Measurements from ENCODE around the gene ZNF141. TPM values are rescaled to one million over a fixed set of nuclear protein-coding genes. Genes with fewer than 3 reads are reported as not detected.

The ZNF141 gene
- total RNA-seq (2021) = 38.0 and 42.1 TPM in 2 replicates
- long read RNA-seq, transcript ZNF141-203 (4 exons, 720 nt) = minor isoform, 13 of 105 reads
- long read RNA-seq, transcript ZNF141-201 (4 exons, 2,970 nt) = major isoform, 81 of 105 reads
- long read RNA-seq, partial matches to known transcripts = 2 of 105 reads
- long read RNA-seq, other reads (novel, unspliced or antisense) = 8 of 105 reads

DNA sequence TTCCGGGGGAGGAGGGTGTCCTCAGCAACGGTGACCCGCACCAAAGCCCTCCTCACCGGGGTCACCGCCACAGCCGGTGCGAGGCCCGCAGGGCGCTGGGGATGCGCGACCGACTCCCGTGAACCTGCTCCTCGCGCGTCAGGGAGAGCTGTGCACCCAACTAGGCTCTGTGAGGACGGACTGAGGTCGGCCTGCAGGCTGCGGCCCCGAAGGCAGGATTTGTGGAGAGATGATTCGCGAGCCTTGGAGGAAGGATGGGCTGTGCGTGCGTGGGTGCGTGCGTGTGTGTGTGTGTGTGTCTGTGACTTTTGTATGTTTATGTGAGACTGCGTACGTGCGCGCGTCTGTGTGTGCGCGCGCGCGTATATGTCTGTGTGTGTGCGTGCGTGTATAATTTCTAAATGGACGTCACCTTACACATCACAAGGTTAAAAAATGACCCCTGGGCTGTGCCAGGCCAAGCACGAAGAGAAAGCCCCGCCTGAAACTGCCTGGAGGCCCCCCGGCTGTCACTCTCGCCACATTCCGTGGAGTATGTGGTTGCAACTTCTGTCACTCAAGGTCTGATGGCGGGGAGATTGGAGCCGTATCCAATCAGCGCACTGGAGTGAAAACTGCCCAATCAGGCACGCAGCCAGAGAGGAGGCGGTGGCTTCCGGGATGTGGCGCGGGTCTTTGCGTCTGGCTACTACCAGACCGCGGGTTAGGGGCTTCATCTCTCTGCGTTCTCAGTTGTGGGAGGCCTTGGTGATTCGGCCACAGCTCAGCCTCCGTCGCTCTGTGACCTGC lies at the start of gene ZNF141:
Gene ZNF141 (plus strand): TSS at position 672 of the 789 bp plus-strand sequence. CDS start 170 bp downstream, outside the sequence.
- no peak within 1 kb of the TSS for H4K5ac ChIP-seq (ENCODE audit: insufficient read length, low read depth, low read length)
- peaks cover 27% of the 10 kb centered on the region for H3K23me2 ChIP-seq (ENCODE audit: insufficient read length, low read depth, low read length, poor library complexity, severe bottlenecking)
- peak; percentile 98 for DNase-seq
- H3K9ac ChIP-seq (ENCODE audit: extremely low read depth, insufficient read length, low read length) = peak within 1 kb of the TSS; percentile 91
- H4K91ac ChIP-seq (ENCODE audit: insufficient read length, low read depth, low read length) = no peak within 1 kb of the TSS
- no peak within 1 kb of the TSS for H2BK20ac ChIP-seq (ENCODE audit: low read depth, low read length, poor library complexity, severe bottlenecking)
- peaks cover 32% of the 10 kb centered on the region for H3K79me2 ChIP-seq (ENCODE audit: insufficient read depth, low read length)
- H2AK5ac ChIP-seq (ENCODE audit: insufficient read length, low read length) = no peak within 1 kb of the TSS
- no peak within 1 kb of the TSS for H3T11ph ChIP-seq (ENCODE audit: low read length)
- H3K56ac ChIP-seq (ENCODE audit: insufficient read length, low read depth, low read length) = no peak within 1 kb of the TSS
- no peak within 1 kb of the TSS for H2BK15ac ChIP-seq (ENCODE audit: low read depth, low read length)
- no peak within 1 kb of the TSS for H2BK5ac ChIP-seq (ENCODE audit: insufficient read length, low read length)
- no peak within 1 kb of the TSS for H2BK12ac ChIP-seq (ENCODE audit: insufficient read length, low read depth, low read length)
- H3K4ac ChIP-seq (ENCODE audit: low read depth, low read length) = no peak within 1 kb of the TSS
- peaks cover 6 to 56% of the 10 kb centered on the region in 2 experiments for H3K9me3 Mint-ChIP-seq
- peaks cover 22 to 43% (median 34%) of the 10 kb centered on the region in 3 experiments for H3K36me3 Mint-ChIP-seq (ENCODE audit: insufficient read depth in 1 of 3, low read depth in 3 of 3)
- H2AFZ ChIP-seq (ENCODE audit: low read length) = no peak within 1 kb of the TSS
- H3K79me1 ChIP-seq (ENCODE audit: insufficient read depth, low read depth, low read length, poor library complexity, severe bottlenecking) = peaks cover 7% of the 10 kb centered on the region
- peak within 1 kb of the TSS; percentile 81 for H3K14ac ChIP-seq (ENCODE audit: insufficient read depth, low read length)
- no peak within 1 kb of the TSS for H2BK120ac ChIP-seq (ENCODE audit: low read depth, low read length, poor library complexity, severe bottlenecking)
- H3K4me1 ChIP-seq (ENCODE audit: insufficient read depth, low read length) = peaks cover 8% of the 10 kb centered on the region
- H3K4me2 ChIP-seq (ENCODE audit: insufficient read depth, insufficient read length, low read length) = peak within 1 kb of the TSS; percentile 94
- H3K9me3 ChIP-seq (ENCODE audit: control insufficient read depth, low read depth, low read length) = no peaks in the 10 kb centered on the region
- WGBS (ENCODE audit: extremely low coverage, insufficient read length, low lambda C conversion rate) = no CpG with 5 or more reads among the region's 59 CpGs
- peak within 1 kb of the TSS; percentile 68 for H3K18ac ChIP-seq (ENCODE audit: insufficient read length, low read depth, low read length)
- peak within 1 kb of the TSS; percentile 96 to 99 (median 98) for H3K27ac Mint-ChIP-seq
- no peaks in the 10 kb centered on the region; the same call in 1 of the 2 replicates for H3K27me3 ChIP-seq (ENCODE audit: insufficient read depth, low read length)
- TF ChIP-seq, protein P1, sequence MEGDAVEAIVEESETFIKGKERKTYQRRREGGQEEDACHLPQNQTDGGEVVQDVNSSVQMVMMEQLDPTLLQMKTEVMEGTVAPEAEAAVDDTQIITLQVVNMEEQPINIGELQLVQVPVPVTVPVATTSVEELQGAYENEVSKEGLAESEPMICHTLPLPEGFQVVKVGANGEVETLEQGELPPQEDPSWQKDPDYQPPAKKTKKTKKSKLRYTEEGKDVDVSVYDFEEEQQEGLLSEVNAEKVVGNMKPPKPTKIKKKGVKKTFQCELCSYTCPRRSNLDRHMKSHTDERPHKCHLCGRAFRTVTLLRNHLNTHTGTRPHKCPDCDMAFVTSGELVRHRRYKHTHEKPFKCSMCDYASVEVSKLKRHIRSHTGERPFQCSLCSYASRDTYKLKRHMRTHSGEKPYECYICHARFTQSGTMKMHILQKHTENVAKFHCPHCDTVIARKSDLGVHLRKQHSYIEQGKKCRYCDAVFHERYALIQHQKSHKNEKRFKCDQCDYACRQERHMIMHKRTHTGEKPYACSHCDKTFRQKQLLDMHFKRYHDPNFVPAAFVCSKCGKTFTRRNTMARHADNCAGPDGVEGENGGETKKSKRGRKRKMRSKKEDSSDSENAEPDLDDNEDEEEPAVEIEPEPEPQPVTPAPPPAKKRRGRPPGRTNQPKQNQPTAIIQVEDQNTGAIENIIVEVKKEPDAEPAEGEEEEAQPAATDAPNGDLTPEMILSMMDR (conservative IDR thresholded peaks at IDR 0.05) = no peak
- H4K20me1 ChIP-seq (ENCODE audit: control insufficient read depth, insufficient read depth, insufficient read length) = no peaks in the 10 kb centered on the region
- no peak within 1 kb of the TSS for H4K8ac ChIP-seq (replicated peaks; ENCODE audit: insufficient read length, low read depth, low read length)
- H3K23ac ChIP-seq (ENCODE audit: insufficient read length, low read depth, low read length) = no peak within 1 kb of the TSS
- H3K4me3 Mint-ChIP-seq = peak within 1 kb of the TSS; percentile 99
- peaks cover 10% of the 10 kb centered on the region for H3K27me3 Mint-ChIP-seq (ENCODE audit: low read depth)
- H3K4me1 Mint-ChIP-seq = peaks cover 14 to 27% of the 10 kb centered on the region in 2 experiments
- H3K27ac ChIP-seq (ENCODE audit: insufficient read length, low read depth, low read length) = no peak within 1 kb of the TSS
